ENCODE results near the gene ANKIB1.

ANKIB1 gene

GRCh38 chr7:92366730-92367129 lies 121.0 kb downstream of the ANKIB1 start:
- TF ChIP-seq CTCF (IDR thresholded peaks at IDR 0.05; ENCODE audit: insufficient read depth, low read length) = no peak
- no peak for TF ChIP-seq GABPA (IDR thresholded peaks at IDR 0.05; ENCODE audit: low read depth)
- TF ChIP-seq POLR2AphosphoS5 (IDR thresholded peaks at IDR 0.05; ENCODE audit: low read depth) = no peak
- TF ChIP-seq, protein P1, sequence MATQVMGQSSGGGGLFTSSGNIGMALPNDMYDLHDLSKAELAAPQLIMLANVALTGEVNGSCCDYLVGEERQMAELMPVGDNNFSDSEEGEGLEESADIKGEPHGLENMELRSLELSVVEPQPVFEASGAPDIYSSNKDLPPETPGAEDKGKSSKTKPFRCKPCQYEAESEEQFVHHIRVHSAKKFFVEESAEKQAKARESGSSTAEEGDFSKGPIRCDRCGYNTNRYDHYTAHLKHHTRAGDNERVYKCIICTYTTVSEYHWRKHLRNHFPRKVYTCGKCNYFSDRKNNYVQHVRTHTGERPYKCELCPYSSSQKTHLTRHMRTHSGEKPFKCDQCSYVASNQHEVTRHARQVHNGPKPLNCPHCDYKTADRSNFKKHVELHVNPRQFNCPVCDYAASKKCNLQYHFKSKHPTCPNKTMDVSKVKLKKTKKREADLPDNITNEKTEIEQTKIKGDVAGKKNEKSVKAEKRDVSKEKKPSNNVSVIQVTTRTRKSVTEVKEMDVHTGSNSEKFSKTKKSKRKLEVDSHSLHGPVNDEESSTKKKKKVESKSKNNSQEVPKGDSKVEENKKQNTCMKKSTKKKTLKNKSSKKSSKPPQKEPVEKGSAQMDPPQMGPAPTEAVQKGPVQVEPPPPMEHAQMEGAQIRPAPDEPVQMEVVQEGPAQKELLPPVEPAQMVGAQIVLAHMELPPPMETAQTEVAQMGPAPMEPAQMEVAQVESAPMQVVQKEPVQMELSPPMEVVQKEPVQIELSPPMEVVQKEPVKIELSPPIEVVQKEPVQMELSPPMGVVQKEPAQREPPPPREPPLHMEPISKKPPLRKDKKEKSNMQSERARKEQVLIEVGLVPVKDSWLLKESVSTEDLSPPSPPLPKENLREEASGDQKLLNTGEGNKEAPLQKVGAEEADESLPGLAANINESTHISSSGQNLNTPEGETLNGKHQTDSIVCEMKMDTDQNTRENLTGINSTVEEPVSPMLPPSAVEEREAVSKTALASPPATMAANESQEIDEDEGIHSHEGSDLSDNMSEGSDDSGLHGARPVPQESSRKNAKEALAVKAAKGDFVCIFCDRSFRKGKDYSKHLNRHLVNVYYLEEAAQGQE (IDR thresholded peaks at IDR 0.05; ENCODE audit: insufficient replicate concordance, low read depth) = no peak
- no peak for TF ChIP-seq SPI1 (IDR thresholded peaks at IDR 0.05; ENCODE audit: borderline replicate concordance, low read depth)
- DNase-seq (ENCODE audit: low read depth in 1 of 2, low spot score in 1 of 2) = no peak
- Histone ChIP-seq H3K27me3 (ENCODE audit: insufficient read depth, poor library complexity, severe bottlenecking) (no peaks in the 10 kb centered on the region), H3K27ac (replicated peaks) (no peak overlapping the region), H3K4me3 (replicated peaks; ENCODE audit: insufficient read depth, low read length) (no peak overlapping the region)

GRCh38 chr7:92368741-92369140 lies 123.0 kb downstream of the ANKIB1 start:
- H3K4me3 ChIP-seq (replicated peaks; ENCODE audit: insufficient read depth, low read length) = no peak overlapping the region
- no peak overlapping the region for H3K27ac ChIP-seq (replicated peaks)
- H3K27me3 ChIP-seq (ENCODE audit: insufficient read depth, poor library complexity, severe bottlenecking) = no peaks in the 10 kb centered on the region
- TF ChIP-seq CTCF (IDR thresholded peaks at IDR 0.05; ENCODE audit: insufficient read depth, low read length) = no peak
- TF ChIP-seq GABPA (IDR thresholded peaks at IDR 0.05; ENCODE audit: low read depth) = no peak
- TF ChIP-seq POLR2AphosphoS5 (IDR thresholded peaks at IDR 0.05; ENCODE audit: low read depth) = no peak
- TF ChIP-seq, protein P1 (IDR thresholded peaks at IDR 0.05; ENCODE audit: insufficient replicate concordance, low read depth) = no peak
- TF ChIP-seq SPI1 (IDR thresholded peaks at IDR 0.05; ENCODE audit: borderline replicate concordance, low read depth) = no peak
- no peak for DNase-seq (ENCODE audit: low read depth in 1 of 2, low spot score in 1 of 2)

- no peak for DNase-seq (ENCODE audit: low read depth in 1 of 2, low spot score in 1 of 2)
- Histone ChIP-seq H3K27ac (replicated peaks) (no peak overlapping the region), H3K4me3 (replicated peaks; ENCODE audit: insufficient read depth, low read length) (no peak overlapping the region), H3K27me3 (ENCODE audit: insufficient read depth, poor library complexity, severe bottlenecking) (no peaks in the 10 kb centered on the region)
- TF ChIP-seq SPI1 (IDR thresholded peaks at IDR 0.05; ENCODE audit: borderline replicate concordance, low read depth) (no peak), CTCF (IDR thresholded peaks at IDR 0.05; ENCODE audit: insufficient read depth, low read length) (no peak), POLR2AphosphoS5 (IDR thresholded peaks at IDR 0.05; ENCODE audit: low read depth) (no peak), GABPA (IDR thresholded peaks at IDR 0.05; ENCODE audit: low read depth) (no peak)
- TF ChIP-seq, protein P1 (IDR thresholded peaks at IDR 0.05; ENCODE audit: insufficient replicate concordance, low read depth) = no peak
Observed at GRCh38 chr7:92375013-92375412, 129.2 kb downstream of the ANKIB1 start.

Measured in HL-60 (cell line).